CD4-positive, alpha-beta T cell treated with Interferon gamma for 1 hour (primary cell): ENCODE results near the gene SOD2.
"Not testable (repeated sequence)": the region's sequence is repeated elsewhere in the genome, so short reads cannot be mapped to it uniquely, and the experiment has no call there.

ENCODE experiments used
- DNase-seq: peaks from one replicate; pipeline ENCODE4 v3.0.0-alpha.2; 2020

The SOD2 gene

GRCh38 chr6:159680104-159680503 lies 12.9 kb downstream of the SOD2 start:
- DNase-seq = no peak

- DNase-seq = no peak
These were observed 13.7 kb downstream of the SOD2 start for GRCh38 chr6:159679091-159680077.

- DNase-seq = no peak
These were observed 14.5 kb downstream of the SOD2 start for GRCh38 chr6:159678574-159678973.

- DNase-seq = peak; percentile 46
These were observed 15.4 kb downstream of the SOD2 start for GRCh38 chr6:159677506-159678165.

GRCh38 chr6:159676890-159677505 lies 16.0 kb downstream of the SOD2 start:
- no peak for DNase-seq

- DNase-seq = not testable (repeated sequence)
These were observed 16.8 kb downstream of the SOD2 start for GRCh38 chr6:159676236-159676635.

GRCh38 chr6:159665868-159666635 lies 27.0 kb downstream of the SOD2 start:
- DNase-seq = no peak

GRCh38 chr6:159663368-159663889 lies 29.6 kb downstream of the SOD2 start:
- DNase-seq = not testable (repeated sequence)

GRCh38 chr6:159661977-159662376 lies 31.1 kb downstream of the SOD2 start:
- DNase-seq = not testable (repeated sequence)

GRCh38 chr6:159655409-159655988 lies 37.5 kb downstream of the SOD2 start:
- no peak for DNase-seq

- no peak for DNase-seq
These were observed 38.5 kb downstream of the SOD2 start for GRCh38 chr6:159654483-159655098.

GRCh38 chr6:159650314-159650713 lies 42.7 kb downstream of the SOD2 start:
- no peak for DNase-seq

- no peak for DNase-seq
These were observed 43.6 kb downstream of the SOD2 start for GRCh38 chr6:159649441-159649840.

- DNase-seq = no peak
These were observed 46.3 kb downstream of the SOD2 start for GRCh38 chr6:159646733-159647132.

- DNase-seq = no peak
These were observed 46.9 kb downstream of the SOD2 start for GRCh38 chr6:159646116-159646515.

GRCh38 chr6:159645640-159646039 lies 47.4 kb downstream of the SOD2 start:
- DNase-seq = no peak
